ENCODE measurements around the gene TBP.

Gene TBP

GRCh38 chr6:170533792-170534191, 20.4 kb upstream of the TBP start:
- DNase-seq (ENCODE audit: low read depth in 2 of 2, low spot score in 1 of 2) = no peak

- DNase-seq (ENCODE audit: low read depth in 2 of 2, low spot score in 1 of 2) = no peak
These were observed 19.2 kb upstream of the TBP start for GRCh38 chr6:170535004-170535403.

- no peak for DNase-seq (ENCODE audit: low read depth in 2 of 2, low spot score in 1 of 2)
These were observed 17.5 kb upstream of the TBP start for GRCh38 chr6:170536671-170537070.

- no peak for DNase-seq (ENCODE audit: low read depth in 2 of 2, low spot score in 1 of 2)
These were observed 16.8 kb upstream of the TBP start for GRCh38 chr6:170537329-170537728.

GRCh38 chr6:170542031-170542719, 12.0 kb upstream of the TBP start:
- no peak for DNase-seq (ENCODE audit: low read depth in 2 of 2, low spot score in 1 of 2)

GRCh38 chr6:170545405-170545804, 8.8 kb upstream of the TBP start:
- DNase-seq (ENCODE audit: low read depth in 2 of 2, low spot score in 1 of 2) = no peak

GRCh38 chr6:170552765-170553533, 1.2 kb upstream of the TBP start, which contains the start of gene PSMB1:
PSMB1 (minus strand) TSS chr6:170553307; CDS start chr6:170553242, 65 bp downstream.
- peak; percentile 58 to 66 for DNase-seq (ENCODE audit: low read depth in 2 of 2, low spot score in 1 of 2)

GRCh38 chr6:170553534-170554012, 596 bp upstream of the TBP start:
- peak in 1 of 2 donors; percentile 1 for DNase-seq (ENCODE audit: low read depth in 2 of 2, low spot score in 1 of 2)

GRCh38 chr6:170554796-170555137, 598 bp downstream of the TBP start:
- no peak for DNase-seq (ENCODE audit: low read depth in 2 of 2, low spot score in 1 of 2)

- DNase-seq (ENCODE audit: low read depth in 2 of 2, low spot score in 1 of 2) = no peak
These were observed 1.1 kb downstream of the TBP start for GRCh38 chr6:170555305-170555704.

GRCh38 chr6:170561555-170561954, 7.4 kb downstream of the TBP start:
- no peak for DNase-seq (ENCODE audit: low read depth in 2 of 2, low spot score in 1 of 2)

GRCh38 chr6:170564936-170565530, 10.9 kb downstream of the TBP start:
- no peak for DNase-seq (ENCODE audit: low read depth in 2 of 2, low spot score in 1 of 2)

GRCh38 chr6:170572704-170573466, 18.7 kb downstream of the TBP start:
- no peak for DNase-seq (ENCODE audit: low read depth in 2 of 2, low spot score in 1 of 2)

GRCh38 chr6:170575250-170575649, 21.1 kb downstream of the TBP start:
- DNase-seq (ENCODE audit: low read depth in 2 of 2, low spot score in 1 of 2) = no peak

- DNase-seq (ENCODE audit: low read depth in 2 of 2, low spot score in 1 of 2) = no peak
These were observed 24.7 kb downstream of the TBP start for GRCh38 chr6:170578909-170579308.

- no peak for DNase-seq (ENCODE audit: low read depth in 2 of 2, low spot score in 1 of 2)
These were observed 29.6 kb downstream of the TBP start for GRCh38 chr6:170583756-170584180.

GRCh38 chr6:170584181-170584953, 30.2 kb downstream of the TBP start, which contains the start of gene PDCD2:
PDCD2 (minus strand) TSS chr6:170584637; CDS start chr6:170584581, 56 bp downstream.
- peak; percentile 75 to 79 for DNase-seq (ENCODE audit: low read depth in 2 of 2, low spot score in 1 of 2)

GRCh38 chr6:170584954-170585498, 30.9 kb downstream of the TBP start:
- DNase-seq (ENCODE audit: low read depth in 2 of 2, low spot score in 1 of 2) = no peak

- no peak for DNase-seq (ENCODE audit: low read depth in 2 of 2, low spot score in 1 of 2)
These were observed 36.6 kb downstream of the TBP start for GRCh38 chr6:170590725-170591124.

GRCh38 chr6:170596426-170596825, 42.3 kb downstream of the TBP start:
- DNase-seq (ENCODE audit: low read depth in 2 of 2, low spot score in 1 of 2) = no peak
